Panc1 (cell line): Measurements from ENCODE around the gene PACSIN1.

Experiments used
- CTCF ChIP-seq: fragments of 450-650 bp; IDR thresholded peaks from 2 replicates; pipeline ENCODE4 v1.5.1; 2017; ENCODE audit warnings: mild to moderate bottlenecking
- POLR2AphosphoS5 ChIP-seq: IDR thresholded peaks from 2 replicates; pipeline ENCODE4 v1.6.1; 2012; ENCODE audit warnings: mild to moderate bottlenecking, low read depth, low read length, moderate library complexity
- SIN3A ChIP-seq: IDR thresholded peaks from 2 replicates; pipeline ENCODE4 v1.6.1; 2012; ENCODE audit warnings: low read depth, mild to moderate bottlenecking, low read length, moderate library complexity, borderline replicate concordance; ENCODE audit not compliant: insufficient read depth
- TF ChIP-seq, protein P1 (sequence below), 2 experiments: IDR thresholded peaks; 2 replicates each; pipeline ENCODE4 v1.6.1; 2011 to 2012; ENCODE audit warnings: low read depth in 2 of 2, control low read depth in 1 of 2, low read length in 1 of 2, mild to moderate bottlenecking in 1 of 2, moderate library complexity in 1 of 2; ENCODE audit not compliant: insufficient read depth in 1 of 2

DNA sequence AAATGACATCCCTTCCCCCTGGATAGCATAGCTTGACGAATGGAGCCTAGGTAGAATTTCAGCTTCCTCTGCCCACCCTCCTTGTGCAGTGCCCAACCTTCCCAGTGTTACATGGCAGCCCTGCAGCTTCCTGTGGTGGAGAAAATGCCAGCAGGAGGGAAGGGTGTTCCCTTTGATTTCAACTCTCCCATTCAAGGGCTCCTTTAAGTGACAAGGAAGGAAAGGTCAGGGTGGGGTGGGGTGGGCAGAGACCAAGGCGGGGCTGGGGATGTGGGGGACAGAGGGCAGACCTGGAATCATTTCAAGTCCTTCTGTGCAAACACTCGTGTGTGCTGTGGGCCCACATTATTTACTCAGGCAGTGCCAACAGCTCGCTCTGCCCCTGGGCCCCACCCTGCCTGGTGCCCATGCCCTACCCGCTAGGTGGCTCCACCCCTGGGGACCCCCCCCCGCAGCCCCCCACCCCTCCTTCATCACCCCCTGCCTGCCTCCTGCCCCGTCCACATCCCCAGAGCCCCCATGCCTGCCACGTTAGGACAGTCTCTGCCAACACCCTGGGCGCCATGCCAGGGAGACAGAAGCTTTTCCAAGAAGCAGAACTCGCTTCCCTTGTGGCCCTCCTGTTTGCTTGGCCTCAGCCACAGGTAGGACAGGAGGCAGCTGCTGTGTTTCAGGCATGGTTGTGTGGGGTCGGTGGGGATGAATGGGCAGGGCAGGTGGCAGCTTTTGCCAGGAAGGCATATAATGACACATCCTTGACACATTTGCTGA, 80.9 kb downstream of the PACSIN1 start:
- TF ChIP-seq CTCF (no peak), POLR2AphosphoS5 (no peak), SIN3A (no peak)
- TF ChIP-seq, protein P1, sequence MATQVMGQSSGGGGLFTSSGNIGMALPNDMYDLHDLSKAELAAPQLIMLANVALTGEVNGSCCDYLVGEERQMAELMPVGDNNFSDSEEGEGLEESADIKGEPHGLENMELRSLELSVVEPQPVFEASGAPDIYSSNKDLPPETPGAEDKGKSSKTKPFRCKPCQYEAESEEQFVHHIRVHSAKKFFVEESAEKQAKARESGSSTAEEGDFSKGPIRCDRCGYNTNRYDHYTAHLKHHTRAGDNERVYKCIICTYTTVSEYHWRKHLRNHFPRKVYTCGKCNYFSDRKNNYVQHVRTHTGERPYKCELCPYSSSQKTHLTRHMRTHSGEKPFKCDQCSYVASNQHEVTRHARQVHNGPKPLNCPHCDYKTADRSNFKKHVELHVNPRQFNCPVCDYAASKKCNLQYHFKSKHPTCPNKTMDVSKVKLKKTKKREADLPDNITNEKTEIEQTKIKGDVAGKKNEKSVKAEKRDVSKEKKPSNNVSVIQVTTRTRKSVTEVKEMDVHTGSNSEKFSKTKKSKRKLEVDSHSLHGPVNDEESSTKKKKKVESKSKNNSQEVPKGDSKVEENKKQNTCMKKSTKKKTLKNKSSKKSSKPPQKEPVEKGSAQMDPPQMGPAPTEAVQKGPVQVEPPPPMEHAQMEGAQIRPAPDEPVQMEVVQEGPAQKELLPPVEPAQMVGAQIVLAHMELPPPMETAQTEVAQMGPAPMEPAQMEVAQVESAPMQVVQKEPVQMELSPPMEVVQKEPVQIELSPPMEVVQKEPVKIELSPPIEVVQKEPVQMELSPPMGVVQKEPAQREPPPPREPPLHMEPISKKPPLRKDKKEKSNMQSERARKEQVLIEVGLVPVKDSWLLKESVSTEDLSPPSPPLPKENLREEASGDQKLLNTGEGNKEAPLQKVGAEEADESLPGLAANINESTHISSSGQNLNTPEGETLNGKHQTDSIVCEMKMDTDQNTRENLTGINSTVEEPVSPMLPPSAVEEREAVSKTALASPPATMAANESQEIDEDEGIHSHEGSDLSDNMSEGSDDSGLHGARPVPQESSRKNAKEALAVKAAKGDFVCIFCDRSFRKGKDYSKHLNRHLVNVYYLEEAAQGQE (IDR thresholded peaks at IDR 0.05; ENCODE audit: insufficient read depth in 1 of 2, low read depth in 2 of 2, low read length in 1 of 2) = no peak
